ENCODE data around the gene RASSF8. TPM values are rescaled to one million over a fixed set of nuclear protein-coding genes. Genes with fewer than 3 reads are reported as not detected.

Gene RASSF8
- total RNA-seq, 4 donors from 2014 or later, result 56.8 to 81.0 (median 77.3) TPM

GRCh38 chr12:26044007-26044394 lies 85.5 kb downstream of the RASSF8 start:
- Histone ChIP-seq H3K4me3 (no peak overlapping the region), H3K36me3 (no peaks in the 10 kb centered on the region), H3K4me1 (peaks cover 18 to 61% (median 56%) of the 10 kb centered on the region in 4 donors), H3K27me3 (no peaks in the 10 kb centered on the region), H3K27ac (replicated peaks in 1 of 4) (no peak overlapping the region), H3K9me3 (no peaks in the 10 kb centered on the region)
- no peak for DNase-seq (ENCODE audit: extremely low spot score)
- intact Hi-C loops (cut with DNase I), result no loop called here
- no peak for TF ChIP-seq EP300 (IDR thresholded peaks at IDR 0.05)
- no peak for TF ChIP-seq POLR2A (IDR thresholded peaks at IDR 0.05; ENCODE audit: low read depth)
- TF ChIP-seq CTCF (IDR thresholded peaks at IDR 0.05), result no peak
- no peak for TF ChIP-seq POLR2AphosphoS5 (IDR thresholded peaks at IDR 0.05)

- Histone ChIP-seq H3K27me3 (no peaks in the 10 kb centered on the region), H3K9me3 (no peaks in the 10 kb centered on the region), H3K27ac (replicated peaks in 1 of 4) (no peak overlapping the region), H3K4me1 (peaks cover 18 to 61% (median 54%) of the 10 kb centered on the region in 4 donors), H3K4me3 (no peak overlapping the region), H3K36me3 (no peaks in the 10 kb centered on the region)
- 89% methylated on average over 1 of the region's 1 CpG for WGBS
- intact Hi-C loops (cut with DNase I), result no loop called here
- no peak for DNase-seq (ENCODE audit: extremely low spot score)
- no peak for TF ChIP-seq EP300 (IDR thresholded peaks at IDR 0.05)
- no peak for TF ChIP-seq CTCF (IDR thresholded peaks at IDR 0.05)
- no peak for TF ChIP-seq POLR2AphosphoS5 (IDR thresholded peaks at IDR 0.05)
Observed at GRCh38 chr12:26044592-26044991, 86.1 kb downstream of the RASSF8 start.

GRCh38 chr12:26046203-26046602 lies 87.7 kb downstream of the RASSF8 start:
- intact Hi-C loops (cut with DNase I), result no loop called here
- peaks cover 18 to 61% (median 54%) of the 10 kb centered on the region in 4 donors for H3K4me1 ChIP-seq
- H3K27me3 ChIP-seq, result no peaks in the 10 kb centered on the region

GRCh38 chr12:26046906-26047305 lies 88.4 kb downstream of the RASSF8 start:
- Histone ChIP-seq H3K4me3 (no peak overlapping the region), H3K9me3 (no peaks in the 10 kb centered on the region), H3K27ac (replicated peaks in 1 of 4) (no peak overlapping the region), H3K4me1 (peaks cover 18 to 58% (median 53%) of the 10 kb centered on the region in 4 donors), H3K36me3 (no peaks in the 10 kb centered on the region), H3K27me3 (no peaks in the 10 kb centered on the region)
- 53% methylated on average over 1 of the region's 1 CpG for WGBS
- DNase-seq (ENCODE audit: extremely low spot score), result no peak
- intact Hi-C loops (cut with DNase I), result no loop called here
- TF ChIP-seq POLR2AphosphoS5 (IDR thresholded peaks at IDR 0.05) (no peak), CTCF (IDR thresholded peaks at IDR 0.05) (no peak), EP300 (IDR thresholded peaks at IDR 0.05) (no peak), POLR2A (IDR thresholded peaks at IDR 0.05; ENCODE audit: low read depth) (no peak)

More at GRCh38 chr12:26046203-26046602, 87.7 kb downstream of the RASSF8 start:
- Histone ChIP-seq H3K9me3 (no peaks in the 10 kb centered on the region), H3K36me3 (no peaks in the 10 kb centered on the region), H3K27ac (replicated peaks in 1 of 4) (no peak overlapping the region), H3K4me3 (no peak overlapping the region)
- no peak for DNase-seq (ENCODE audit: extremely low spot score)
- no peak for TF ChIP-seq EP300 (IDR thresholded peaks at IDR 0.05)
- TF ChIP-seq CTCF (IDR thresholded peaks at IDR 0.05), result no peak
- TF ChIP-seq POLR2A (IDR thresholded peaks at IDR 0.05; ENCODE audit: low read depth), result no peak
- TF ChIP-seq POLR2AphosphoS5 (IDR thresholded peaks at IDR 0.05), result no peak

Data from esophagus muscularis mucosa (tissue), 4 donors.